GM15510 (cell line): ENCODE data around the gene APOB.

ENCODE experiments used
- POLR2A ChIP-seq: IDR thresholded peaks from 3 replicates; pipeline ENCODE4 v1.6.1; 2011; ENCODE audit warnings: borderline replicate concordance; ENCODE audit not compliant: insufficient read length; ENCODE audit errors: extremely low read depth

The APOB gene

GRCh38 chr2:21028021-21028947, 15.6 kb downstream of the APOB start:
- no peak for TF ChIP-seq POLR2A

GRCh38 chr2:21026479-21027282, 17.2 kb downstream of the APOB start:
- no peak for TF ChIP-seq POLR2A

GRCh38 chr2:21025690-21026478, 18.0 kb downstream of the APOB start:
- no peak for TF ChIP-seq POLR2A

- no peak for TF ChIP-seq POLR2A
Observed at GRCh38 chr2:21024722-21025389, 19.0 kb downstream of the APOB start.

- no peak for TF ChIP-seq POLR2A
Observed at GRCh38 chr2:21024198-21024597, 19.7 kb downstream of the APOB start.

GRCh38 chr2:21023419-21024181, 20.3 kb downstream of the APOB start:
- no peak for TF ChIP-seq POLR2A

GRCh38 chr2:21022792-21023367, 21.0 kb downstream of the APOB start:
- no peak for TF ChIP-seq POLR2A

- no peak for TF ChIP-seq POLR2A
Observed at GRCh38 chr2:21021430-21021829, 22.4 kb downstream of the APOB start.

- TF ChIP-seq POLR2A: no peak
Observed at GRCh38 chr2:21020668-21021288, 23.1 kb downstream of the APOB start.

- no peak for TF ChIP-seq POLR2A
Observed at GRCh38 chr2:21020031-21020667, 23.7 kb downstream of the APOB start.

- no peak for TF ChIP-seq POLR2A
Observed at GRCh38 chr2:21019678-21020021, 24.2 kb downstream of the APOB start.

- no peak for TF ChIP-seq POLR2A
Observed at GRCh38 chr2:21019000-21019677, 24.7 kb downstream of the APOB start.
